Thoracic aorta (tissue), 2 donors: Measurements from ENCODE around the gene ADAM8. TPM values are rescaled to one million over a fixed set of nuclear protein-coding genes. Genes with fewer than 3 reads are reported as not detected.

Experiments used
- ATAC-seq: fragments of 150-250 bp; one replicate; pipeline ENCODE4 v1.8.0; 2017; ENCODE audit warnings: low read depth; ENCODE audit not compliant: insufficient number of reproducible peaks, low FRiP score
- DNase-seq: peaks from one replicate; pipeline ENCODE4 v3.0.0-alpha.2; 2020; ENCODE audit warnings: low spot score
- H3K27ac ChIP-seq, 2 donors: fragments of 200-600 bp; sonication (generic); 1 replicate in 1 of 2; 2 replicates in 1 of 2; pipeline ENCODE4 v1.5.1; 2016; ENCODE audit warnings: mild to moderate bottlenecking in 2 of 2, moderate library complexity in 2 of 2
- H3K27me3 ChIP-seq: fragments of 200-600 bp; sonication (generic); replicated peaks from 2 replicates; pipeline ENCODE4 v1.6.0; 2016; ENCODE audit warnings: mild to moderate bottlenecking; ENCODE audit not compliant: insufficient read depth
- H3K36me3 ChIP-seq: fragments of 200-600 bp; sonication (generic); one replicate; pipeline ENCODE4 v1.5.1; 2016
- H3K4me1 ChIP-seq, 2 donors: fragments of 200-600 bp; sonication (generic); 1 replicate in 1 of 2; 2 replicates in 1 of 2; pipeline versions ENCODE4 v1.5.1 to v1.6.0; 2016; ENCODE audit warnings: low read depth in 2 of 2, mild to moderate bottlenecking in 1 of 2; ENCODE audit not compliant: control insufficient read depth in 1 of 2
- H3K4me3 ChIP-seq: fragments of 200-600 bp; sonication (generic); 2 replicates; pipeline ENCODE4 v1.5.1; 2016; ENCODE audit warnings: mild to moderate bottlenecking
- H3K9me3 ChIP-seq: fragments of 200-600 bp; sonication (generic); 2 replicates; pipeline ENCODE4 v1.5.1; 2016
- total RNA-seq, 2 donors: library from RNA; depleted of rRNA; stranded (reverse); fragments of >200 nt; gene quantifications; one replicate each; pipeline versions ENCODE4 v1.1.0 to v1.2.3, GENCODE V29; 2016
- TF ChIP-seq, protein P1 (sequence below): fragments of 200-600 bp; sonication (generic); IDR thresholded peaks from one replicate; pipeline ENCODE4 v1.5.1; 2019; ENCODE audit warnings: antibody characterized with exemption

ADAM8 gene
- total RNA-seq, 2 donors from 2014 or later = 7.2 to 14.0 TPM

DNA sequence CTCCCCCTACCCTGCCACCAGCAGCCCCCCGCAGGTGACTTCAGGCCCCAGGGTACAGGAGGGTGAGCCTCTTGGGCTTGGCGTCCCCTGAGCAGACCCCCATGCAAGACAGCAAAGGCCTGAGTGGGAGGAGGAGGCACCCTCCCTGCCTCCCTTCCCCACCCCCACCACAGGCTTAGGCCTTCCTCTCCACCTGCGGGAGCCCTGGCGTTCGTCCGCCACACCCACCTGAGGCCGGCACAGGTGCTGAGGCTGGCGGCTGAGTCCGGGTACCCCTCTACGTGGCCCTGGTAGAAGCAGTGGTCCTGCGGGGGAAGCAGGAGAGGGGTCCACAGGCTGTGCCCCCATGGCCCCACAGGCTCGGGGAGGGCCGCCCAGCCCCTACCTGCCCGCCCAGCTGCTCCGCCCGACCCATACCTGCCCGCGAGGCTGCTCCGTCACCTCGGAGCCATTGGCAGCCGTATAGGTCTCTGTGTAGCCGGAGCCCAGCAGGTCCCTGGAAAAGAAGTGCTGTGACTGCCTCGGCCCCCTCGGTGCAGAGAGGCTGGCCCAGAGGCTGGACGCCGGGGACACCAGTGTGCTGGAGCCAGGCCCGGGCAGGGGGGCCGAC lies 3.0 kb downstream of the ADAM8 start:
- Histone ChIP-seq H3K4me1 (peaks cover 9 to 11% of the 10 kb centered on the region in 2 donors), H3K27ac (no peak overlapping the region)
- TF ChIP-seq, protein P1, sequence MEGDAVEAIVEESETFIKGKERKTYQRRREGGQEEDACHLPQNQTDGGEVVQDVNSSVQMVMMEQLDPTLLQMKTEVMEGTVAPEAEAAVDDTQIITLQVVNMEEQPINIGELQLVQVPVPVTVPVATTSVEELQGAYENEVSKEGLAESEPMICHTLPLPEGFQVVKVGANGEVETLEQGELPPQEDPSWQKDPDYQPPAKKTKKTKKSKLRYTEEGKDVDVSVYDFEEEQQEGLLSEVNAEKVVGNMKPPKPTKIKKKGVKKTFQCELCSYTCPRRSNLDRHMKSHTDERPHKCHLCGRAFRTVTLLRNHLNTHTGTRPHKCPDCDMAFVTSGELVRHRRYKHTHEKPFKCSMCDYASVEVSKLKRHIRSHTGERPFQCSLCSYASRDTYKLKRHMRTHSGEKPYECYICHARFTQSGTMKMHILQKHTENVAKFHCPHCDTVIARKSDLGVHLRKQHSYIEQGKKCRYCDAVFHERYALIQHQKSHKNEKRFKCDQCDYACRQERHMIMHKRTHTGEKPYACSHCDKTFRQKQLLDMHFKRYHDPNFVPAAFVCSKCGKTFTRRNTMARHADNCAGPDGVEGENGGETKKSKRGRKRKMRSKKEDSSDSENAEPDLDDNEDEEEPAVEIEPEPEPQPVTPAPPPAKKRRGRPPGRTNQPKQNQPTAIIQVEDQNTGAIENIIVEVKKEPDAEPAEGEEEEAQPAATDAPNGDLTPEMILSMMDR = no peak

DNA sequence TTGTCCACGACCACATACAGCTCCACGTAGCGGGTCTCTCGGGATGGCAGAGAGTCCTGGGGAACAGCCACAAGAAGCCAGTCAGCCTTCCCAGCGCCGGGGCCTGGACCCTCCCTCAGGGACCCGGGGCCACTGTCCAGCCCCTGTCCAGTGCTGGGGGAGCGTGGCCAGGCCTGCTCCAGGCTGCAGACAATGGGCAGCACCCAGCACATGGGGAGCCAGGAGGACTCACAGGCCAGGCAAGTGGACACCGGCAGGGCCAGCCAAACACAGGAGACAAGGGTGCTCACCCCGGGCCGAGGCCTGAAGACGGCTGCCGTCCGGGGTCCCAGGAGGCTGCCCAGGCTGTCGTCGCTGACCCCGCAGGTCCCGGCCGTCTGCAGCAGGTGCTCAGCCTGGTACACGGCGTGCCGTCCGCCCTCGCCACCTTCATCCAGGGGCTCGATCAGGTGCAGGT lies 3.7 kb downstream of the ADAM8 start:
- ATAC-seq (no peak), DNase-seq (no peak)

More for the DNA sequence above, 3.0 kb downstream of the ADAM8 start:
- Histone ChIP-seq H3K9me3 (no peaks in the 10 kb centered on the region), H3K4me3 (no peak overlapping the region), H3K36me3 (peaks cover 4% of the 10 kb centered on the region), H3K27me3 (no peaks in the 10 kb centered on the region)
- DNase-seq = no peak
- ATAC-seq = no peak

DNA sequence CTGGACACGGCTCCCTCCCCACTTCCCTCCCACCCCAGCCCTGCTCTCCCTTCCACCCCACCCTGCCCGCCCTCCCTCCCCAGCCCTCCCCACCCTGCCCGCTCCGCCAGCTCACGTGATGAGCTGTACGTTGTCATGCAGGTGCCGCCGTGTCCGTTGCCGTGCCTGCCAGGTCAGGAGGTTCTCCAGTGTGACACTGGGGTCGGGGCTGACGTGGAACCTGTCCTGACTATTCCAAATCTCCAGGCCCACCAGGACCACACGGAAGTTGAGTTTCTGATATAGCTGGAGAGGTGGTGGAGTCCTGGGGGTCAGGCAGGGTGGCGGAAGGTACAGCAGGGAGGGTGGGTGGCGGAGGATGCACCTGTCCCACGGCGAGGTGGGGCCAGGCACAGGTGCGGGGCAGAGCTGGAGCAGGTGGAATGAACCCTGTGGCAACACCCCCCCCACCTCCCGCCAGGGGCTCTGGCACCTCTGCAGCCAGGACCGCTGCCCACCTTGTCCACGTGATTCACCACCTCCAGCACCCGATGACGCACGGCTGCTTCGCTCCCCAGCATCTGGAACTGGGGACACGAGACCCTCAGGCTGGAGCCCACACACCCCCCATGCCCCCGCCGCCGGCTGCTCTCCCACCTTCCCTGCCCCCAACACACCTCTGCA lies 4.2 kb downstream of the ADAM8 start:
- no peak for DNase-seq

More for the DNA sequence above, 3.7 kb downstream of the ADAM8 start:
- TF ChIP-seq, protein P1 = no peak
- Histone ChIP-seq H3K27me3 (no peaks in the 10 kb centered on the region), H3K27ac (no peak overlapping the region), H3K4me1 (peaks cover 9 to 11% of the 10 kb centered on the region in 2 donors), H3K36me3 (peaks cover 4% of the 10 kb centered on the region), H3K9me3 (no peaks in the 10 kb centered on the region), H3K4me3 (no peak overlapping the region)

DNA sequence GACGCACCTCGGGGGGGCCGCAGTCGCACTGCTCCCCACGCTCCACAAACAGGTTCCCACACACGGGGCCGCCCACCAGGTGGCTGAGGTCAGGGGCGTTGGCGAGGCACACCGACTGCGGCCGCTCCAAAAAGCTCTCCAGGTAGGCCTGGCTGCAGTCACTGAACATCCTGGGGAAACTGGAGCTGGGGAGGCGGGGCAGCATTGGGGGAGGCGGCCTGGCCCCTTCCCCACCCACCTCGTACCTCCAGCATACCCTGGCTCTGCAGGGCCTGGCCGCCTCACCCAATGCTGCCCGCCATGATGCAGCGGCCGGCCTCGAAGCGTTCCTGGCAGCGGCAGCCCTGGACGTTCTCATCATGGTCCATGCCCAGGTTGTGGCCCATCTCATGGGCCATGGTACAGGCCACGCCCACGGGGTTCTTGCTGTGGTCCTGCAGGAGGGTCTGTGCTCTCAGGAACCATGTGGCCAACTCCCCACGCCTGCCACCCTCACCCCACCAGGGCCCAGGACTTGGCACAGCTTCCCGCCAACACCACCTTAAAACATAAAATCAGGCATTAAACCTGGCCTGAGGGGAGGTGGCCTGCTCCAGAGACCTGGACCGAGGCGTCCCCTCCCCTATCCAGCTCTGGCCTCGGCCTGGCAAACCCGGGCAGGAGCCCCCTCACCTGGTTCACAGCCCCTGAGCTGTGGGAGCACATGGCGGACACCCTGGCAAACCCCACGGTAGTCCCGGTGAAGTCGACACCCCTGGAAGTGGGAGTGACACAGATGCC lies 5.0 kb downstream of the ADAM8 start:
- H3K27me3 ChIP-seq = no peaks in the 10 kb centered on the region
- peaks cover 0 to 5% of the 10 kb centered on the region in 2 donors for H3K4me1 ChIP-seq
- H3K27ac ChIP-seq = no peak overlapping the region
- TF ChIP-seq, protein P1 = no peak
- no peak overlapping the region for H3K4me3 ChIP-seq
- no peak for ATAC-seq
- H3K36me3 ChIP-seq = peaks cover 4% of the 10 kb centered on the region
- DNase-seq = no peak
- no peaks in the 10 kb centered on the region for H3K9me3 ChIP-seq

More for the DNA sequence above, 4.2 kb downstream of the ADAM8 start:
- ATAC-seq = no peak
- TF ChIP-seq, protein P1 = no peak
- H3K9me3 ChIP-seq = no peaks in the 10 kb centered on the region
- no peak overlapping the region for H3K27ac ChIP-seq
- H3K27me3 ChIP-seq = no peaks in the 10 kb centered on the region
- H3K36me3 ChIP-seq = peaks cover 4% of the 10 kb centered on the region
- peaks cover 7 to 11% of the 10 kb centered on the region in 2 donors for H3K4me1 ChIP-seq
- H3K4me3 ChIP-seq = no peak overlapping the region

DNA sequence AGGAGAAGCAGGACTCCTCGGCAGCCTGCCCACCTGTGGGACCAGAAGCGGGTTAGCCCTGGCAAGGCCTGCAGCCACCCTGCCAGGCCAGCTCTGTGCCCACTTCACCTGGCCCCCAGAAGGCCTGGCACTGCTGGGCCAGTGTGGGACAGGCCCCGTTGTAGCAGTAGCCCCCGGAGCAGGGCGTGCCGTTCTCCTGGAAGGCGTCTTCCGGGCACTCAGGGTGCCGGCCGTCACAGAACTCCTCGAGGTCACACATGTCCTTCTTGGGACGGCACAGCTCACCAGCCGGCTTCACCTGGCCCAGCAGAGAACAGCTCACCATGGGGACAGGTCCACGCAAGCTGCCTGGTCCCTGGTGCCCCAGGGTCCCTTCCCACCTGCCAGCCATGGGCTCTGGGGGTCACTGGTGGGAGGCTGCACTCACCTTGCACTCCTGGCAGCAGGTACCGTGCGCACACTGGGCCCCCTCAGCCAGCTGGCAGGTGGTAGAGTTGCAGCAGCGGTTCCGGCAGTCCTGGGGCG lies 5.8 kb downstream of the ADAM8 start:
- H3K27ac ChIP-seq = no peak overlapping the region
- TF ChIP-seq, protein P1 = no peak
- H3K9me3 ChIP-seq = no peaks in the 10 kb centered on the region
- H3K36me3 ChIP-seq = peaks cover 4% of the 10 kb centered on the region
- no peak for DNase-seq
- H3K27me3 ChIP-seq = no peaks in the 10 kb centered on the region
- H3K4me1 ChIP-seq = no peaks in the 10 kb centered on the region
- H3K4me3 ChIP-seq = no peak overlapping the region
- ATAC-seq = no peak
